Activated T-cell treated with anti-CD3 and anti-CD28 coated beads, Interleukin-2, amount 50 U/mL, for 1 hour (primary cell): ENCODE results near the gene TMEM179.

Source experiments
- DNase-seq: peaks from one replicate; pipeline ENCODE4 v3.0.0-alpha.2; 2020

Gene TMEM179

GRCh38 chr14:104541905-104542465, 62.6 kb downstream of the TMEM179 start:
- DNase-seq: no peak
